Activated gamma-delta T cell treated with anti-CD3 and anti-CD28 coated beads, Interleukin-2, amount 50 U/mL, for 16 hours (primary cell): ENCODE measurements around the gene HJURP.

ENCODE experiments used
- DNase-seq: peaks from one replicate; pipeline ENCODE4 v3.0.0-alpha.2; 2020; ENCODE audit warnings: low read depth

The HJURP gene

DNA sequence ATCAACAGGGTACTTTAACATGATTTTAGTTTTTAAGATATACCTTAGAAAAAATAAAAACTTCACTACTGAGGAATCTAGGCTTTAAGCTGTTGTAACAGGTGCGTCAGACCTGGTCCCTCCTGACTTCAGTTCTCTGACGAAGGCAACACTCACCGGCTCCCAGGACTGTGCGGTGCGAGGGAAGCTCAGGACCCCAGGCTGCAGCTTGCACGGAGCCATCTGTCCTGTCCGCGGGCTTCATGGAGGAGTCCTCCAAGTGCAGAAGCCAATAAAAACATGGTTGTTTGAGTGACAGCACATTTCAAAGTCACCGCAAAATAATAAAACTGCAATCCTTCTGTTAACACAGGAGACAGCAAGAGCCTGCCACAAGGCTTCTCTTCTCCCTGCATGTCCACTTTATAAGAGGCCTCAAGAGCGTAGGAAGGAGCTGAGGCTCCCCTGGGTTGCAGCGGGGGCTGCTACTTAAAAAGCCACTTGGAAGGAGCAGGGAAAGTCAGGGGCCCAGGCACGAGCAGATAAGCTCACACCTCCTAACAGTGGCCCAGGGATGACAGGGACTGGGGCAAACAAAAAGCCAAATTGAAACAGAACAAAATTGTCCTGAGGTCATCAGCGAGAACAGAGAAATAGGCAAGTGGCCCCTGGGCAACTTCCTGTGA, 4.6 kb downstream of the HJURP start:
- no peak for DNase-seq

DNA sequence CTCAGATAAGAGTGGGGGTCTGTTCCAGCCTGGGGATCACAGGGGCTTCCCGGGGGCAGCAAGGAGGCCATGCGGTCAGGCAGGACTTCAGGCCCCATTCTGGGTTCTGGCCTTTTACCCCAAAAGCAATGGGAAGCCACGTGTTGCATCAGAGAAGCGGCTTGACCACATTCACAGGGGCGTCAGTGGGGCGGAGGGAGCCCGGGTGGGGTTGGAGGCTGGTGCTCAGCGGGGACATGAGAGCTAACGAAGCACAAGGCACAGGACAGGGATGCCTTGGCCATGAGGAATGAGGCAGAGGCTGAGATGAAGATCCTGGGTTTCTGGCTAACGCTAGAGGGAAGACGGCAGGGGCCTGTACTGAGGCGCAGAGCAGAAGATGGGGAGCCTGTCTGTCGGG, 6.1 kb downstream of the HJURP start:
- DNase-seq: no peak

DNA sequence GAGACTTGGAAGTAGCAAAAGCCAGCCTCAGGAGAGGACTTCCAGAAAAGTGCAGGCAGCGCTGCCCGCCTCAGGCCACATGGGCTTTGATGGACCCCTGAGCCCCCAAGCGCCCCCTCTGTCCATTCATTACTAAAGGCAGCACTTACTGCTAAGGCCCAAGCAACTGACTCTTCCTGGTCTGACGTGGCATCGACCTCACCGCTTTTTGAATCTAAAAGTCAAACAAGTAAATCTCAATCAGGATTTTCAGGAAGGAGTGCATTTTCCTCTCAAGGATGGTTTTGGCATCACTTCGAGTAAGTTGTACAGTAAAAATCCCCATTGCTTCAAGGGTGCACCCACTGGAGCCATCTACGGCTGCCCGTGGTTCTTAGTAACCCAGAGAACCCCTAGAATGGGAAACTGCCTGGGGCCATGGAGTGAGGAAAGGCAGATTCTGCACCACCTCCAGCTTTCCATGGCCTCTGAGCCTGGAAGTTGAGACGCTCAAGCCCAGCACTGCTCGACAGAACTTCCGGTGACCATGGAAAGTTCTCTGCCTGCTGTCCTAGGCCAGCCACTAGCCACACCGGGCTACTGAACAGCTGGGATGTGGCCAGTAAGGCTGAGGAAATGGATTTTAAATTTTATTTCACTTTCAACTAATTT, 7.0 kb downstream of the HJURP start:
- no peak for DNase-seq

DNA sequence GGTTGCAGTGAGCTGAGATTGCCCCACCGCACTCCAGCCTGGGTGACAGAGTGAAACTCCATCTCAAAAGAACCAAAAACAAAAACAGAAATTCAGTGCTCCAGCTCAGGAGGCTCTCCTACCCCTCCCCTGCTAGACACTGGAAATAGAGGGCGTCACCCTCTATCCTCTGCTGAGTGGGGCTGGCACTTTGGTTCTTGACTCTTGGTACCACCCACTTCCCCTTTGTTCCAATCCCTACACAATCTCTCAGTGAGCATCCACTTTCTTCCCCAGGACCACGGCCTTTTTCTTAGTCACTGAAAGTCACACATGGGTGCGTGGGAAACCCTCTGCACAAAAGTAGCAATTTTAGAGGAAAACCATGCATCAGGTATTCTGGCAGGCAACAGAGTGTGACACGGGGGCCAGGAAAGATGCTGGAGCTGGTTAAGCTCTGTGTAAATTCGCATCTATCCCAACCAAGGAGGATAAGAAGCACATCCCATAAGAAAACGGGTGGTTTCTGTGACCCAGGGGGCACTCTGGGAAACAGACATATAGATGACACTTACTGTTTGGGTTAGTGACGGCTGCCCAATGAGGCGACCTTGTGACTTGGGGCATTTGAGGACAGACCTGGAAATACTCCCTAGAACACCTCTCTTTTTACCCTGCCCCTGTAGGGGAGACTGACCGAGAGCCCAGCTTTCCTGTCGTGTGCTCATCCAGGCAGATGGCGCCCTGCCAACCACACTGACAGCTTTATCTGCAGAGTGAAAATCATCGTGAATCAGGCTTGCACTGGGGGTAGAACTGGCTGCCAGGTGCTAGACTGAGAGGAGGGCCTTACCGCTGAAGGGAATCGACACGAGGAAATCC, 7.7 kb downstream of the HJURP start:
- no peak for DNase-seq

DNA sequence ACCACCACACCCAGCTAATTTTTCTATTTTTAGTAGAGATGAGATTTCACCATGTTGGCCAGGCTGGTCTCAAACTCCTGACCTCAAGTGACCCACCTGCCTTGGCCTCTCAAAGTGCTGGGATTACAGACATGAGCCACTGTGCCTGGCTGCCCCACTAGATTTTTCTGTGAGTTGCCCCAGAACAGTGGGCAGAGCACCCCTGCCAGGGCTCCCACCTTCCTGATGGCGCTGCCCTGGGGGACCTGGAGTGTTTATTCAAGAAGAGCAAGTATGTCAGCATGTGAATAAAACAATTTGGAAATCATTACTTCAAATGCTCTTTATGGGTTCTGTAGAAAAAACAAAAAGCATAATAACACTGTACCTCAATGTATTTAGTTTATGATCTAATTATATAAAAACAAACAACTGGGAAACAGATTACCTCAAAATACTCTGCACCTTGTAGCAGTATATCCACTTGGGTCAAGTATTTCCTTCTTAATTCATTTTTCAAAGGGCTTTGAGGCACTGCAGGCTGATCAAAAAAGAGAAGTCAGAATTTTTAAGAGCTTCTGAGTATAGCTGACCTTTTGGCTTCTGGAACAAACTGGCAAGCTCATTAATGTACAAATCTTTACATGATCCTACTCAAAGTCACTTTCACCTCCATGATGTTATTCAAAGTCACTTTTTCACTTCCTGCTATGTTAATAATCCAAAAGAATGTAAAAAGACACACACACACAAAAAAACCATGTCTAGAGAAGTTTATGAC, 8.9 kb downstream of the HJURP start:
- no peak for DNase-seq

DNA sequence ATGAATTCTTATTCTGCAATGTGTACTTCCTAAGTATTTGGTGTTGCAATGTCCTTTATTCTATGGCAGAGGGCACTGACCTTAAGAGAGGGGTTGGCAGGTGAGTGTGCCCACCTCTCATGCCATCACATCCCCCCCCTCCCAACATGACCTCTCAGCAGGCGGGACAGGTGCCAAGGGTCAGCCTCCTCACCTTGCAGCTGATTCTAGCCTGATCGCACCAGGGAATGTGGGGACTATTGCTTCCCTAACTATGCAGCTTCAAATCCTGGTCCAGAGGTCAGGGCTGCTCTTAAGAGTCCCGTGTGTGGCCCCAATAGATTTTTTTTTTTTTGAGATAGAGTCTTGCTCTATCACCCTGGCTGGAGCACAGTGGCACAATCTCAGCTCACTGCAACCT, 9.5 kb downstream of the HJURP start:
- DNase-seq: no peak

DNA sequence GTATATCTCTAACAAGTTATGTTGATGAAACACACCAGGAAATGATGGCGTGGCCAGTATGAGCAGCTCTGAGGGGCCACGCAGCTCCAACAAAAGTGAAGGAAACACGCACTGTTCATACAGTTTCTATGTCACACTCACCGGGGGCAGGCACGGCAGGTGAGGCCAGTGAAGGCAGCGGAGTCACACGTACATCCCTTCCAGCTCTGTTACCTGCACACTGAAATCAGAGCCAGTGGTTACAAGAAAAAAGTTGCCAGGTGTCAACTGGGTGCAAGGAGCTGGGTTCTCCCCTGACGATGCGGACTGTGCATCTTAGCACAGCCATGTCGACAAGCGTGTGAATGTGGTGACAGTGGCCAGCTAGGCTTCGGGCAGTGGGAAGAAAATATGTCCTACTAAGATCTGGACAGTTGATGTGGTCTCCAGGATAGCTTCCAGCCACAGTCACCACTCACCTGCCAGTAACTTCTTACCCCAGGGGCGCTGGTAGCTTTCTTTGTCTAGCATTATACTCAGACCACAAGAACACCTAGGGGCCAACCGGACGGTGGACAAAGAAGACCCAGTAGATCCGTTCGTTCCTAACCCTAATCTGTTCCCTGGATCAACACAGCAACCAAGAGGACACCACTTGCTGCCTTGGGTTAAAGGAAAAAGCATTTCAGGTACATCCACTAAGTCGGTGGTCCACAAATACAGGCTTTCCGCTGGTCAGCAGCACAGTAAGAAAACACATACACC, 10.1 kb downstream of the HJURP start:
- no peak for DNase-seq

DNA sequence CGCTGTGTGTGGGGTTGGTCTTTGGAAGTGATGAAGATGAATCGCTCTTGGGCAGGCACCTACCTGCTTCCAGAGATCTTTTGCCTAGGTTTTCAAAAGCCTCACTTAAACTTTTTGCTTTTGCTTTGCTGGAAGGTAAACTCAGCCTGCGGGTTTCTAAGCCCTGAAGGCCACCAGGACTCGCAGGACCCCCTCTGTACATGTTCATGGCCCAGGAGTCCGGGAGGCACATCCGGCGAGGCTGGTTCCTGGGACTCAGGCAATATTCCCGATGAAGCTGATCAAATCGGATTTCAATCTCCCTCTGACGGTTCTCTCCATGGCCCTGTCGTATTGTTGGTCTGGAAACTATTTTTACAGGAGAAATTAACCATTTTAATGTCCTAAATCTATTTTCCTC, 13.2 kb downstream of the HJURP start:
- no peak for DNase-seq

DNA sequence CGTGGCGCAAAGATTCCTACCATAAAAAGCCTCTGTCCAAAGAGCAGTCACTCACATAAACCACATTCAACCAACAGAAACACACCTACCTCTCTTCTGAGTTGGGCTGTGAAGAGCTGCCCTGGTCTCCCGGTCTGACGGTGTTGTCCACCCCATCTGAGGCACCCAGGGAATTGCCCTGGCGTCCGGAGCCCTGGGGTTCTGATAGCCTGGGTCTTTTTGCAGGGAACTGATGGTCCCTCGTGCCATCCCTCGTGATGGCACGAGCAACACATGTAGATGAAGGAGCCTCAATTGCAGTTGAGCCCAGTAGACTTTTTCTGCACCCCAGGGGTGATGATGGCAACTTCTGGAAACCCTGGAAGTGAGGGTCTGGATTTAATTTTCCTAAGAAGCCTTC, 13.8 kb downstream of the HJURP start:
- DNase-seq: no peak

DNA sequence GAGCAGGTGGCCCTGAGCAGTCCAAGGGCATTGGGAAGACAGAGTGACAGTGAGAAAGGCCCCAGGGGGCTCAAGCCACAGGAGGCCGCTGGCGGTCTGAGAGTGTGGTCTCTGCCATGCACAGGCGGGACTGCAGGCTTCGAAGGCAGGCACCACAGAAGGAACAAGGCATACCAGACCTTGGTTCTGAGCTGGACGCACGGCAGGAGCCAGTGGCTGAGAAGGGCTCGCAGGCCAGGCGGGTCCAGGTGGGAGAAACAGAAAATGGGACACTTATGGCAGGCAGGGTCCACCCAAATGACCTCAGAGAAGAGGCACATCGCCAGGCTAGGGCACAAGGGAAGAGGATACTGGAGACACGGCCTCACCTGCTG, 14.9 kb downstream of the HJURP start:
- no peak for DNase-seq

DNA sequence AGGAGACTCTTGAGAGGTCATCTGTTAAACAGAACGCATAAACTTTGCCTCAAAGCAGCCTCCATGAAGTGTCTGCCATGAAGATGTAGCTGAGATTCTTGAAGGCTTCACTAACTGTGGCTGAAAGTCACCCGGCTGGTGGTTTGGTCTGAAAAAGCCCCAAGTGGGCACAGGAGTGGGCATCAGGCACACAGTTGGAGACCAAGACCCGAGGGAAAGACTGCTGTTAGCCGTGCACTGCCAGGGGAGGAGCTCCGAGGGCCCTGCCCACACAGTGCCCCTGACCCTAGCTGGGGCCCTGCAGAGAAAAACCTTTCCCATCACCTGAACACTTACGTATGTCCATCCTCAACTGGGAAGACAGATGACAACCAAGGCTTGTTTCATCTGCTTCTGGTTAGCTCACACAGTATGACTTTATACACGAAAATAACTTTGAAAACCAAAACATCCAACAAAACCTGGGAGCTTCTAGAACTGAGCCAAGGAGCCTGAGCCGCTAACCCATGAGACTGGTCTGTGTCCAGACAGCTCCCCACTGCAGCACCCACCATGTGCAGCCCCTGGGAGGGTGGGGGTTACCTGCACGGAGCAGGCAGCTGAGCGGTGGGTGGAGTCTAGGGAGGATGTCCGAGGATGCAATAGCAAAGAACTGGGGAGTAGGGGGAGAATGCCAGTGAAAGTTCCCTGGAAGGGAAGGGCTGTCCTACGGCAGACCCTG, 15.4 kb downstream of the HJURP start:
- no peak for DNase-seq

DNA sequence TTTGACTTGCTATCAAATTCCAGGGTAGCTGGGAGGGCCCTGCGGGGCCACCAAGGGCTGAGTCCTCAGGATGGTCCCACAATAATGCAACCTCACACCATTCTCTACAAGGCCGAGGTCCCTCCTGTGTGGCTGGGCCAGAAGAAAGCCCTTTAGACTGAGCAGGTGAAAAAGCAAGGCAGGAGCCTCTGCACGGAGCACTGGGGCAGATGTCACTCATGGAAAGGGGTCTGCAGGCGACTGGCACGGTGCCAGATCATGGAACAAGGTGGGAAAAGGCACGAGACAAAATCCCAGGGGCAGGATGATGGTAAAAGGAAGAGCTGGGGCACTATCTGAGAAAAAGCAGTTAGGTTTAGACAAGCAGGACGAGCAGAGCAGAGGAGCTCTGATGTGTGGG, 16.1 kb downstream of the HJURP start:
- no peak for DNase-seq

DNA sequence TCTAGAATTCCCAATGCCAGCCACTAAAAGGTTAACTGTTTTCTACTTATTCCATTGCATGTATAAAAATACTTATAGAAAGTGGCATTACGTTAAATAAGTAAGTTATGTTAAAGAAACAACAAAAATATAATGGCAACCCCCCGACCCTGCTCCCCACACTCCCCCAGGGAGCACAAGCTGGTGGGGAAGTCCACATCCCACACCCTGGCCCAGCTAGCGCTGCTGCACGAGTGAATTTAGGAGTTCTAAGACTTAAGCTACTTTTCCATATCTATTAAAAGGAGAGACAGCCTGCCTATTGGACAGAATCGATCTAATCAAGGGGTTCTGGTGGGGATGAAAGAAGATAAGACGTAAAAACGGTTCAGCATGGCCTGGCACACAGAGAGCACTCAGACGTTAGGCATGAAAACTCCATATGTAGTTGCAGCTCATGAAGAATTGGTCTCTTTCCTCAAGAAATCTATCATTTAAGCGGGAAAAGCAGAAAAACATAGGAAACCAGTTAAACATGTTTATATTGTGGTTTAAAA, 16.6 kb downstream of the HJURP start:
- no peak for DNase-seq

DNA sequence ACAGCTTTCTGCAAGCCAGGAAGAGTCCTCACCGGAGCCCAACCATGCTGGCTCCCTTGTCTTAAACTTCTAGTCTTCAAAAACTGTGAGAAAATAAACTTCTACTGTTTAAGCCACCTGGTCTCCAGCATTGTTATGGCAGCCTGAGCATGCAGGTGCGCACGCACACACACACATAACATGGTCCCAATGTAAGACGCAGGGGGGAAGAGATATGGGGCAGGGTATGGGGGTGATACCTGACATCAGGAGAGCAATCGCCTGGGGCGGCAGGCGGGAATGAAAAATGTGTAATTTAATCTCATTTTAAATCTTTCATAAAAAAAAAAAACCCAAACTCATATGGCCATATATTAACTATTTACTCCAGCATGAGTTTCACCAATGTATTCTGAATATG, 18.0 kb downstream of the HJURP start:
- no peak for DNase-seq

DNA sequence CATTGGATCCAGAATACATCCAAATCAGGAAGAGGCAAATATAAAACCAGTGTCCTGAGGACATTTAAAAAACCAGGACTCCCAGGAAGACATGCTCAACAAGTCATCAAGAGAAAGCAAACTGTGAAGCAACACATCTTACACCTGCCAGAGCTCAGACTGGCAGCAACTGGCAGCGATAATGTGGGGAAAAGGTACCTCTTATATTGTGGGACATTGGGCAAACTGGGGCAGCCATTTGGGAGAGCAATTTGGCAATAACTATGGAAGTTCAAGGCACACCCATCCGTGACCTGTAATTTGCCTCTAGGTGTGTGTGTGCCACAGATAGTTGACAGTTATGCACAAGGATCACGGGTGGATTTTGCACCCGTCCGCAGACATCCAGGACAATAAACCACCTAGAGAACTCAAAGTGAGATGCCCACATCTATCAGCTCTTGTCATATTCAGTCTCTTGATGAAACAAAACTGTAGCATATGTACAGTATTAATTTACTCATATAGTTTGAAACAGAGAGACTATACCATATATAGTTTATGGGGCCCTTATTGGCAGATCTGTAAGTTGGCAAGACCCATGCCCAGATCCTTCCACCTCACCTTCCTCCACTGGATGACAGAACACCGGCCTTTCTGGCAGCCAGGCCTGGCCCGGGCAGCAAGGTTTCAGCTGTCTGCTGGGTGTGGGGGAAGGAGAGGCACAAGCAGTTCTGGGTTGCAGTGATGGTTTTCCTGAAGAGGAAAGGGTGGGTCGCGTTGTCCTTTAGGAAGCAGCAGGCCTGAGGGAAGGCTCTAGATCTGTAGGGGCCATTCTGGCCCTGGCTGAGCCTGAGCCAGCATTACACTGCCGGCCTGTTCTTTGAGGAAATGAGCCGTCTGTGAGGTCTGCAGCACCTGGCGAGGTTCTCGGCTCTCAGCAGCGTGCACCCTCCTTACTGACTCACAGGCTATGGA, 18.8 kb downstream of the HJURP start:
- DNase-seq: no peak

DNA sequence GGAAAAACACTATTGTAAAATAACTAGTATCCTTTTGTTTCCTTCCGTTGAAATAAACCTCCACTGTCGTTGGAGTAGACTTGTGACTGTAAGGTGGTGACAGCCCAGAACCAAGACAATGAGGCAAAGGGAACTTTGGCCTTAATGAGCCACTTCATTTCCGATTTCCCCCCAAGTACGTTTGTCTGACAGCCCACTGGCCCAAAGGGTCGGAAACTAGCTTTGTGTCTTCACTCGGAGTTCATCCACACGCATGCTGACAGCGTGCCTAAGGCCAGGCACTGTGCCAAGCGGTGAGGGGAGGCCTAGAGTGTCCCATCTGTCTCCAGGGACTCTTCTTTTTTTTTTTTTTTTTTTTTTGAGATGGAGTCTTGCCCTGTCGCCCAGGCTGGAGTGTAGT, 21.0 kb downstream of the HJURP start:
- no peak for DNase-seq

DNA sequence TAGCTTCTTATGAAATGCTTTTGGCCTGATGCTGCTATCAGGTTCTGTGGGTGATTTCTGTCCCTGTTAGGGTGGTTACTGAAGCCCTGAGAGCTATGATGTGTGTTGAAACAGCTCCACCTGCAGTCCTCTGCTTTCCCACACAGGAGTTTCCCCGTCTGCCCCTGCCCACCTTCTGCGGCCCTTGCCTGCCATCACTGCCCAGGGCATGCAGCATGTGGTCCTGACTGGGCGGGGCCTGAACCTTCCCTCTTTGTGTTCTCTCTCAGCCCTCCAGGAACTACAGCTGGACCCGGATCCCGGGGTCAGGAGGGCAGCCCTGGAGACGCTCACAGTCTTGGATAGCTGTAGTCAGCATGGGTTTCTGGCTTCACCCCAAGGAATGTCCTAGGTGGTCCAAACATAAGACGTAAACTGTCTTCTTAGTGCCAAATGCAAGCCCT, 21.4 kb downstream of the HJURP start:
- no peak for DNase-seq

DNA sequence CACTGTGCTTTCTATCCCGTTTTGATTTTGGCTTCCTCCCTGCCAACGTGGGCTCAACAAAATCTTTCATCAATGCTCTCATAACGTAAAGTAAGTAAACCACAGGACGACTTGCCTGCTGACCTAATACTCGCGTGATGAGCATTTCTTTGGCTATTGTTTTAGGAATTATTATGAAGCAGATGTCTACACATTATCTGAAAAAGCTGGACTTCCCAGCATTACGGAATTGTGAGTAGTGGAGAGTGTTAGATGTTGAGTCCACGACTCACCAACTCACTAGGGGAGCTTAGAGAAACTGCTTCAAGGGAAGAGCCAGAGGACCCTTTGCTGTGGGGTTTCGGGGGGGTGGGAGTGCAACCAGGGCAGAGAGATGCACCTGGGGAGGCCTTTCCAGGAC, 21.9 kb downstream of the HJURP start:
- DNase-seq: no peak

DNA sequence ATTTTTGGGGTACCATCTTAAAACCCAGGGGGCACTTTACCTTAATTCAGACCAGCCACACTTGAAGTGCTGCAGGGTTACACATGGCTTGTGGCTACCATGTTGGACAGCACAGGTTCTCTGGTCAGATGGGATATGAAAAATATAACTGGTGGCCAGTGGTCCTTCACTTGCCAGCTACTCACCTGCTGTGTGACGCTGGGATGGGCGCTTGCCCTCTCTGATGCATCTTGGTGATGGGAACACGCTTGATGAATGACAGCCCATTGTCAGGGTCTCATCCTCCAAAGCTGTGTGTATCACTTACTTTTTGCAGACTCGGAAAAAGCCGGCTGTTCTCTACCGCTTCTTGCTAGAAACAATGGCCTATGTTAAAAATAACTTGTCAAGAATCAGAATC, 22.5 kb downstream of the HJURP start:
- no peak for DNase-seq
